Measurements from ENCODE around the gene ASZ1. TPM values are rescaled to one million over a fixed set of nuclear protein-coding genes. Genes with fewer than 3 reads are reported as not detected.

Gene ASZ1
- total RNA-seq, 1 donor from 2014 or later = not detected

DNA sequence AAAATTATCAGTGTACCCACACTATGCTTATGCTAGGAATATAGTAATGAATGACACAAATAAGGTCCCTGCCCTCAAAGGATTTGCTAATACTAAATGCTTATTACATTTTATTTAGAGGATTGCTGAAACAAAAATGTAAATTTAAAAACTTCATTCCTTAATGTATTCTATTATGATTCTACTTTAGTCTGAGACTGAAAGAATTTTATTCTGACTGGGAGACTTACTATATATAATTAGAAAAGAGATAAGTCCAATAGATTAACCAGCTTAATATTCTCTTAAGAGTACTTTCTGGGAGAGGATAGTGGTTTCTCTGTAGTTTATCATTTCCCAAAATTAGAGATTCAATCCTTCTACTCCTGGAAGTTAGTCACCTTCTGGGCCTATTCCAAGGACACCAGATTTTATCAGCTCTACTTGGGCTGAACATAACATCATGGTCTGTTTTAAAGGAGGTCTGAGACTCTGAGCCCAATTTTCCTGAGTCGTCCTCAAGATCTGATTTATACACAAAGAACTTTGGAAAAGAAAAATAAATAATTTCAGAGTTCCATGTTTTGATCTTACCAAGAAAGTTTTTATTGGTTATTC lies 41.1 kb downstream of the ASZ1 start:
- TF ChIP-seq, protein P1, sequence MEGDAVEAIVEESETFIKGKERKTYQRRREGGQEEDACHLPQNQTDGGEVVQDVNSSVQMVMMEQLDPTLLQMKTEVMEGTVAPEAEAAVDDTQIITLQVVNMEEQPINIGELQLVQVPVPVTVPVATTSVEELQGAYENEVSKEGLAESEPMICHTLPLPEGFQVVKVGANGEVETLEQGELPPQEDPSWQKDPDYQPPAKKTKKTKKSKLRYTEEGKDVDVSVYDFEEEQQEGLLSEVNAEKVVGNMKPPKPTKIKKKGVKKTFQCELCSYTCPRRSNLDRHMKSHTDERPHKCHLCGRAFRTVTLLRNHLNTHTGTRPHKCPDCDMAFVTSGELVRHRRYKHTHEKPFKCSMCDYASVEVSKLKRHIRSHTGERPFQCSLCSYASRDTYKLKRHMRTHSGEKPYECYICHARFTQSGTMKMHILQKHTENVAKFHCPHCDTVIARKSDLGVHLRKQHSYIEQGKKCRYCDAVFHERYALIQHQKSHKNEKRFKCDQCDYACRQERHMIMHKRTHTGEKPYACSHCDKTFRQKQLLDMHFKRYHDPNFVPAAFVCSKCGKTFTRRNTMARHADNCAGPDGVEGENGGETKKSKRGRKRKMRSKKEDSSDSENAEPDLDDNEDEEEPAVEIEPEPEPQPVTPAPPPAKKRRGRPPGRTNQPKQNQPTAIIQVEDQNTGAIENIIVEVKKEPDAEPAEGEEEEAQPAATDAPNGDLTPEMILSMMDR (IDR thresholded peaks at IDR 0.05; ENCODE audit: borderline replicate concordance) = no peak
- Histone ChIP-seq H3K9me3 (replicated peaks) (peaks cover 23% of the 10 kb centered on the region), H3K4me3 (no peak overlapping the region), H3K27me3 (ENCODE audit: low read depth) (no peaks in the 10 kb centered on the region), H3K27ac (replicated peaks) (no peak overlapping the region), H3K36me3 (no peaks in the 10 kb centered on the region), H3K4me1 (no peaks in the 10 kb centered on the region)
- no peak for DNase-seq
- intact Hi-C loops (cut with micrococcal nuclease) = no loop called here

DNA sequence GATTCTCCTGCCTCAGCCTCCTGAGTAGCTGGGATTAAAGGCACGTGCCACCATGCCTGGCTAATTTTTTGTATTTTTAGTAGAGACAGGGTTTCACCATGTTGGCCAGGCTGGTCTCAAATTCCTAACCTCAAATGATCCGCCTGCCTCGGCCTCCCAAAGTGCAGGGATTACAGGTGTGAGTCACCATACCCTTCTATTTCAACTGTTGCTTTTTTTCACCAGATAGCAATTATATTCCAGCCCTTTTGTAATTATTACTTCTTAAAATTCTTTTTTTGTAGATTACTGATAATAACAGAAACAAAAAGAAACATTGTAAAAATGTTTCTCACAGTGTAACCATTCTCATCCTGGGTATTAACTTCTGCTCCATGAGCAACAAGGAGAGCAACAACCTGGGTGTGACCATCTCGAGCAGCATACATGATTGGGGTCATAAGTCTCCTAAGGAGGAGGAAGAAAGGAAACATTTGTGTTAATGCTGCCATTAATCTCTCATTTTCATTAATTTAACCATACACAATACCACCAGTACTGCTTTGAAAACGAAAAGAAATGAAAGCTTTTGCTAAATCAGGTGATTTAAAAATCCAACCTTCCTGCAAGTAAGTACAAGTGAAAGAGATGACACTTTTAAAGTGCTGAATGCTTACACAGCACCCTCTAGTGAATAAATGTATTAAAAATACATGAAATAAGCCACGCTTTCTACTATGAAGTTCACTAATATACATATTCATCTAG lies 41.8 kb downstream of the ASZ1 start:
- H3K4me3 ChIP-seq = no peak overlapping the region
- H3K36me3 ChIP-seq = no peaks in the 10 kb centered on the region
- H3K27me3 ChIP-seq (ENCODE audit: low read depth) = no peaks in the 10 kb centered on the region
- TF ChIP-seq, protein P1 (IDR thresholded peaks at IDR 0.05; ENCODE audit: borderline replicate concordance) = peak; percentile 54
- H3K4me1 ChIP-seq = no peaks in the 10 kb centered on the region
- intact Hi-C loops (cut with micrococcal nuclease) = no loop called here
- H3K27ac ChIP-seq (replicated peaks) = no peak overlapping the region
- peaks cover 23% of the 10 kb centered on the region for H3K9me3 ChIP-seq (replicated peaks)
- no peak for DNase-seq

DNA sequence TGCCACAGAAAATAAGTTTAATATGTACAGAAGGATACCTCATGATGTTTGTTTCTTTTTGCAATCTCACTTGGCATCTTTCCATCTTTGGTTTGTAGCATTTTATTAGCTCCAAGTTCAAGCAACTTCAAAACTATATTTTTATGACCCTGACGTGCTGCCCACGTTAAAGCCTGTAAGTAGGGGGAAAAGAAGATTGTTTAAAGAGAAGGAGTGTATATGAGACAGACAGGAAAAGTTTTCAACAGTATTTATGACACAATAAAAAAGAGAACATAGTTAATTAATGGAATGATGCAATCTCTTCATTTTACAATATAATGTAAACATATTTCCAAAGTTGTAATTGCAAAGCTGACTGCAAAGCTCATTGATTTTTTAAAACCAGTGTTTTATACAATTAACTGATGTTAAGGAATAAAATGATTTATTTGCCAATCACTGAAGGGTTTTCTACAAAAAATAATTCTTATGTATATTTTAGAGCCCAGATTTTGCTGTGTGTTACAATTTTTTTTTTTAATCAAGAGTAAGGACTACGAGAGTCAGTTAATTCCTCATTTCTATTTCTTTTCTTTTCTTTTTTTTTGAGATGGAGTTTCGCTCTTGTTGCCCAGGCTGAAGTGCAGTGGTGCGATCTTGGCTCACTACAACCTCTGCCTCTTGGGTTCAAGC lies 42.5 kb downstream of the ASZ1 start:
- no peaks in the 10 kb centered on the region for H3K4me1 ChIP-seq
- no peak overlapping the region for H3K4me3 ChIP-seq
- intact Hi-C loops (cut with micrococcal nuclease) = no loop called here
- TF ChIP-seq, protein P1 (IDR thresholded peaks at IDR 0.05; ENCODE audit: borderline replicate concordance) = no peak
- no peaks in the 10 kb centered on the region for H3K27me3 ChIP-seq (ENCODE audit: low read depth)
- H3K36me3 ChIP-seq = no peaks in the 10 kb centered on the region
- DNase-seq = no peak
- H3K9me3 ChIP-seq (replicated peaks) = peaks cover 17% of the 10 kb centered on the region
- H3K27ac ChIP-seq (replicated peaks) = no peak overlapping the region

DNA sequence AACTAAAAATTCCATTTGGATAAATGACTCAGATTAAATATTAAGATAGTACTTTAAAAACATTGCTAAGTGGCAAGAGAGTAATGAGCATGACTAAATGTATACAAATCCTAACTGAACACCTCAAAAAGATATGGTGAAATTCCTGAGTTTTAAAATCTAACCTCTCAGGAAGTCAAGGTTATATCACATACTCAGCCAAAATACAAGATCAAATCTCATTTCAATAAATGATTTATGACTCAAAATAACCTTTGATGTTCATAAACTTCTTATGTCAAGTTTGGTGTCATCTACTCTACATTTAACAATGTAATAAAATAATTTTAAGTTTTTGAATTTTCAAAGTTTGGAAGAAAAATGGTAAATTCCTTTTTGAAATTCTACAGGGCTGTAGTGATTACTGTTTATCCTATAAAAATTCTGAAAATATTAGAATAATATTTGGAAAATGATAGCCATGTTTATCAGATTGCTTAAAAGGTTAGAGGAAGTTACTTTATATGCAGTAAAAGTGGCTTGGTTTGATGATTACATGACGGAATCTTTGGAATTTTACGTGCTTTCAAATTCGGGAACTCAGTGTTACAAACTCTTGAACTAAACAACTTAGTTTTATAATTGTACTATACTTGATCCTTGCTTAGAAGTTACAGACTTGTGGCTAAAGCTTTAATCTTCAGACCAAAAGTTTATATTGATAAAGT lies 43.7 kb downstream of the ASZ1 start:
- no peak overlapping the region for H3K27ac ChIP-seq (replicated peaks)
- no peaks in the 10 kb centered on the region for H3K27me3 ChIP-seq (ENCODE audit: low read depth)
- intact Hi-C loops (cut with micrococcal nuclease) = no loop called here
- H3K9me3 ChIP-seq (replicated peaks) = peaks cover 9% of the 10 kb centered on the region
- no peaks in the 10 kb centered on the region for H3K4me1 ChIP-seq
- no peak overlapping the region for H3K4me3 ChIP-seq
- no peak for DNase-seq
- H3K36me3 ChIP-seq = no peaks in the 10 kb centered on the region
- TF ChIP-seq, protein P1 (IDR thresholded peaks at IDR 0.05; ENCODE audit: borderline replicate concordance) = no peak

DNA sequence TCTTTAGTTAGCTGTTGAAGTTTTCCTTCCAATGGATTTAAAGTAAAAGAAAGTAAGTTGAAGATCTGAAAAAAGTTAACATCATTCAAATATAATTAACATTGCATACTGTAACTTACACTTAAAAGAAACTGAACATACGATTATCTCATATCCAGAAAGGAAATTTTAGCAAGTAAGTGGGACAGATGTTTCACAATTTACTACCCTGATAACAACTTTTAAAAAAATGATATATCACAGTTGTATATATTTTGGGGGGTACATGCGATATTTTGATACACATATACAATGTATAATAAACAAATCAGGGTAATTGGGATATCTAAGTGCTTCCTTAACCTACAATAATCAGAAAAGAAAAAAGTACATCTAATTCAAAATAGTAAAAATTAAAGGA lies 44.2 kb downstream of the ASZ1 start:
- H3K27me3 ChIP-seq (ENCODE audit: low read depth) = no peaks in the 10 kb centered on the region
- H3K4me1 ChIP-seq = no peaks in the 10 kb centered on the region
- H3K36me3 ChIP-seq = no peaks in the 10 kb centered on the region
- TF ChIP-seq, protein P1 (IDR thresholded peaks at IDR 0.05; ENCODE audit: borderline replicate concordance) = no peak
- no peak overlapping the region for H3K27ac ChIP-seq (replicated peaks)
- no peak for DNase-seq
- intact Hi-C loops (cut with micrococcal nuclease) = no loop called here
- H3K4me3 ChIP-seq = no peak overlapping the region
- H3K9me3 ChIP-seq (replicated peaks) = peaks cover 3% of the 10 kb centered on the region
